Calu3 (cell line): ENCODE measurements around the gene GPC1. TPM values are rescaled to one million over a fixed set of nuclear protein-coding genes. Genes with fewer than 3 reads are reported as not detected.

ENCODE experiments used
- BruUV-seq: library from RNA; stranded (reverse); fragments of 400-500 nt; replicated peaks from 2 replicates; lab custom pipeline; 2021; lab: Mats Ljungman, UMichigan
- CTCF ChIA-PET: fragments of 300-600 bp; sonication (Branson Sonifier 250); formaldehyde crosslinking; loops from one replicate; lab custom pipeline; 2022; ENCODE audit warnings: antibody characterized with exemption; lab: Charles Lee
- DNase-seq: peaks from one replicate; pipeline ENCODE4 v3.0.0; 2022
- H3K27ac Mint-ChIP-seq: one replicate; pipeline ENCODE4 v1.8.0; 2022; ENCODE audit warnings: mixed read lengths; ENCODE audit not compliant: unreplicated experiment
- H3K27me3 Mint-ChIP-seq: one replicate; pipeline ENCODE4 v1.8.0; 2022; ENCODE audit warnings: mixed read lengths; ENCODE audit not compliant: unreplicated experiment
- H3K36me3 Mint-ChIP-seq: one replicate; pipeline ENCODE4 v1.8.0; 2022; ENCODE audit warnings: mild to moderate bottlenecking, moderate library complexity, mixed read lengths; ENCODE audit not compliant: insufficient read depth, unreplicated experiment
- H3K4me1 Mint-ChIP-seq: one replicate; pipeline ENCODE4 v1.8.0; 2022; ENCODE audit warnings: mild to moderate bottlenecking, low read depth, mixed read lengths; ENCODE audit not compliant: unreplicated experiment
- H3K4me3 Mint-ChIP-seq: one replicate; pipeline ENCODE4 v1.8.0; 2022; ENCODE audit warnings: mild to moderate bottlenecking, low read depth, moderate library complexity, mixed read lengths; ENCODE audit not compliant: unreplicated experiment
- H3K9me3 Mint-ChIP-seq: one replicate; pipeline ENCODE4 v1.8.0; 2022; ENCODE audit warnings: low read depth, mixed read lengths; ENCODE audit not compliant: unreplicated experiment
- CTCF ChIP-seq: fragments of 200-600 bp; IDR thresholded peaks from one replicate; pipeline ENCODE4 v1.8.0; 2022; ENCODE audit warnings: antibody characterized with exemption; ENCODE audit not compliant: unreplicated experiment
- intact Hi-C: fragments of 100-400 bp; cut with micrococcal nuclease; formaldehyde crosslinking; loops from one replicate; pipeline ENCODE4 v1.10.0; 2022; ENCODE audit not compliant: unreplicated experiment
- total RNA-seq: library from RNA; stranded (reverse); gene quantifications from 2 replicates; pipeline ENCODE4 v1.2.3, GENCODE V29; 2022

GPC1 gene
- total RNA-seq, 1 experiment from 2014 or later, result 51.5 TPM

DNA sequence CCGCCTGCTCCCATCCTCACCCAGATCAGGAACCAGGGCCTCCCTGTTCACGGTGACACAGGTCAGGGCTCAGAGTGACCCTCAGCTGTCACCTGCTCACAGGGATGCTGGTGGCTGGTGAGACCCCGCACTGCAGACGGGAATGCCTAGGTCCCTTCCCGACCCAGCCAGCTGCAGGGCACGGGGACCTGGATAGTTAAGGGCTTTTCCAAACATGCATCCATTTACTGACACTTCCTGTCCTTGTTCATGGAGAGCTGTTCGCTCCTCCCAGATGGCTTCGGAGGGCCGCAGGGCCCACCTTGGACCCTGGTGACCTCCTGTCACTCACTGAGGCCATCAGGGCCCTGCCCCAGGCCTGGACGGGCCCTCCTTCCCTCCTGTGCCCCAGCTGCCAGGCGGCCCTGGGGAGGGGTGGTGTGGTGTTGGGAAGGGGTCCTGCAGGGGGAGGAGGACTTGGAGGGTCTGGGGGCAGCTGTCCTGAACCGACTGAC lies 31.7 kb downstream of the GPC1 start:
- intact Hi-C loops, result no loop called here
- no peak for DNase-seq
- Mint-ChIP-seq H3K9me3 (no peaks in the 10 kb centered on the region), H3K36me3 (peaks cover 18% of the 10 kb centered on the region), H3K4me3 (no peak overlapping the region), H3K27ac (no peak overlapping the region), H3K4me1 (no peaks in the 10 kb centered on the region), H3K27me3 (no peaks in the 10 kb centered on the region)
- TF ChIP-seq CTCF, result no peak
- BruUV-seq, result no TSS peak
- CTCF ChIA-PET, result no interaction called here

- H3K9me3 Mint-ChIP-seq, result no peaks in the 10 kb centered on the region
- BruUV-seq, result TSS peak; percentile 39
- H3K27me3 Mint-ChIP-seq, result no peaks in the 10 kb centered on the region
- no peak overlapping the region for H3K27ac Mint-ChIP-seq
- H3K4me1 Mint-ChIP-seq, result no peaks in the 10 kb centered on the region
- DNase-seq, result no peak
- no peak overlapping the region for H3K4me3 Mint-ChIP-seq
- CTCF ChIA-PET, result no interaction called here
- no peak for TF ChIP-seq CTCF
- intact Hi-C loops, result no loop called here
- peaks cover 18% of the 10 kb centered on the region for H3K36me3 Mint-ChIP-seq
Observed at GRCh38 chr2:240467659-240468302, 32.3 kb downstream of the GPC1 start.

DNA sequence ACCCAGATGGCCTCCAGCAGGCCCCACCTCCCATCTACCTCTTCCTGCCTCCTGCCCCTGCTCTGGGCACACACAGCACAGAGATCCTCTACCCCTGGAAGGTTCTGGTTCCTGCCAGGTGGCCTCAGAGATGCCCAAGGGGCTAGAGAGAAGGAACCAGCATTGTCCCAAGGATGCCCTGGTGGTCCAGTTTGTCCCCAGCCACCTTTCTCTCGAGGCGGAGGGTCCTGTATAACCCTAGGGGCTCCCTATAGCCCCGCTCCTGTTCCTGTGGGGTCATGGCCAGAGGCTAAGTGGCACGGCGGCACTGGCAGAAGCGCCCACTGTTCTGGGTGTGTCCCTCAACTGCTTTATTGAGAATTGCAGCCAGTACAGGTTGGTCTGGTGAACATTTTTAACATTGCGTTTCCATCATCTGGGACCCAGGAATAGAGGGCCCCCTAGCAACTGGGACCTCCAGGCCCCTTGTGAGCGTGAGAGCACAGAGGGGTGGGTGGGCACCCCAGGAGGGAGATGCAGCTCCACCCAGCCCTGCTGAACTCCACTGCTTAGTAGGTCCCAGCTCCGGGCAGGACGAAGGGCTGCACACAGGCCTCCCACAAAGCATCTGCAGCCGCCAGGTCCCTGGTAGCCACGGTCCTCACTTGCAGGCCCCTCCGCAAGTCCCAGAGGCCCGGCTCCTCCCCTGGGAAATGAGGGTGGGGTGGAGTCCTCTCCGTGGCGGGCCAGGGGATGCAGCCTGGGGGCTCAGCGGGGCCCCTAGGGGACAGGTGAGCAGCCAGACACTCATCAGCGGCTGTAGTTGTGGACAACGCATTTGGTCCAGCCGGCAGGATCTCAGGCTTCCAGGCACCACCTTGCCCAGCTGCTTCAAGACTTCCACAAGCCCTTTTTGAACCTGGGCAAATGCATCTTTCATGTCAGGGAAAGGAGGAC lies 33.1 kb downstream of the GPC1 start:
- Mint-ChIP-seq H3K27me3 (no peaks in the 10 kb centered on the region), H3K9me3 (no peaks in the 10 kb centered on the region), H3K4me3 (no peak overlapping the region), H3K4me1 (no peaks in the 10 kb centered on the region), H3K27ac (no peak overlapping the region), H3K36me3 (peaks cover 13% of the 10 kb centered on the region)
- BruUV-seq, result no TSS peak
- DNase-seq, result no peak
- intact Hi-C loops, result no loop called here
- CTCF ChIA-PET, result no interaction called here
- no peak for TF ChIP-seq CTCF

DNA sequence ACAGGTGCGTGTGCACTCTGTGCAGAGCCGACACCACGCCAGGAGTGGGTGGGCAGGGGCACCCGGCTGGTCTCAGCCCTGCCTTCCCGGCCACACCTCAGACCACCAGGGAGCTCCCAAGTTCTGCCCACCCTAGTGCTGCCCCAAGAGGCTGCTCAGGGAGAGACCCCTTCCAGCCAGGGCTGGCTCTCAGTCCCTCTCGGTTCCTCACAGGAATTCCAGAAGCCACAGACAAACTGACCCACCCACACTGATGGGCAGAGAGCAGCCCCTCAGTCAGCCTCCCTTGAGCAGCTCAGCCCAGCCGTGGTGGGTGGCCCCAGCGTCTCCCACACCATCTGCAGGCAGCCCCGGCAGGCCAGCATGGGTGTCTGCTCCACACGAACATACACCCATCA lies 33.8 kb downstream of the GPC1 start:
- no peak for DNase-seq
- CTCF ChIA-PET, result no interaction called here
- H3K36me3 Mint-ChIP-seq, result peaks cover 13% of the 10 kb centered on the region
- intact Hi-C loops, result no loop called here
- H3K4me1 Mint-ChIP-seq, result no peaks in the 10 kb centered on the region
- H3K27me3 Mint-ChIP-seq, result no peaks in the 10 kb centered on the region
- H3K4me3 Mint-ChIP-seq, result no peak overlapping the region
- no peak for TF ChIP-seq CTCF
- H3K9me3 Mint-ChIP-seq, result no peaks in the 10 kb centered on the region
- no peak overlapping the region for H3K27ac Mint-ChIP-seq
- no TSS peak for BruUV-seq
